T-cell (primary cell): ENCODE data around the gene SLIT3. TPM values are rescaled to one million over a fixed set of nuclear protein-coding genes. Genes with fewer than 3 reads are reported as not detected.

Experiments used
- ATAC-seq, 4 experiments: fragments of 200-7000 bp in 3 of 4; fragments of 150-1000 bp in 1 of 4; cut with Tn5 transposase; replicated peaks in 1 of 4; 1 replicate in 3 of 4; 2 replicates in 1 of 4; pipeline ENCODE4 v1.10.0; 2021; ENCODE audit warnings: moderate library complexity in 3 of 4, mild to moderate bottlenecking in 2 of 4, moderate number of reproducible peaks in 1 of 4
- CTCF ChIA-PET, 2 donors: fragments of 300-600 bp; sonication (Branson Sonifier 250); formaldehyde crosslinking; loops; one replicate each; lab custom pipeline; 2022; ENCODE audit warnings: antibody characterized with exemption in 2 of 2; lab: Charles Lee
- POLR2A ChIA-PET, 2 donors: fragments of 300-600 bp; sonication (Branson Sonifier 250); formaldehyde crosslinking; loops; one replicate each; lab custom pipeline; 2022; ENCODE audit warnings: antibody characterized with exemption in 2 of 2; lab: Charles Lee
- DNase-seq, 35 experiments: peaks; one replicate each; pipeline versions ENCODE4 v3.0.0 to v3.0.0-alpha.2; 2013 to 2023
- H3K27ac ChIP-seq: one replicate; pipeline ENCODE4 v1.5.1; 2013; ENCODE audit warnings: low read length
- H3K27me3 ChIP-seq, 2 experiments: replicated peaks in 1 of 2; 1 replicate in 1 of 2; 2 replicates in 1 of 2; pipeline versions ENCODE4 v1.6.1 to v1.7.0; 2013; ENCODE audit warnings: low read length in 1 of 2, mixed read lengths in 1 of 2; ENCODE audit not compliant: control insufficient read depth in 2 of 2, insufficient read depth in 2 of 2; ENCODE audit errors: extremely low read depth in 1 of 2
- H3K36me3 ChIP-seq, 2 donors: 1 replicate in 1 of 2; 2 replicates in 1 of 2; pipeline versions ENCODE4 v1.6.1 to v1.7.0; 2013; ENCODE audit warnings: low read length in 1 of 2; ENCODE audit not compliant: control insufficient read depth in 2 of 2, insufficient read depth in 1 of 2; ENCODE audit errors: extremely low read depth in 1 of 2
- H3K4me1 ChIP-seq, 2 experiments: 1 replicate in 1 of 2; 2 replicates in 1 of 2; pipeline versions ENCODE4 v1.6.1 to v1.7.0; 2013; ENCODE audit warnings: low read length in 2 of 2, mixed read lengths in 1 of 2; ENCODE audit not compliant: insufficient read depth in 2 of 2, control insufficient read depth in 1 of 2; ENCODE audit errors: extremely low read depth in 1 of 2
- H3K4me3 ChIP-seq, 2 donors: 1 replicate in 1 of 2; 2 replicates in 1 of 2; pipeline versions ENCODE4 v1.5.1 to v1.7.0; 2013; ENCODE audit warnings: mild to moderate bottlenecking in 2 of 2, low read length in 1 of 2, moderate library complexity in 1 of 2; ENCODE audit not compliant: control insufficient read depth in 1 of 2; ENCODE audit errors: extremely low read depth in 1 of 2
- H3K9me3 ChIP-seq: 2 replicates; pipeline ENCODE4 v1.7.0; 2013
- H3K27ac Mint-ChIP-seq, 2 donors: one replicate each; pipeline ENCODE4 v1.8.0; 2020 to 2021; ENCODE audit warnings: mild to moderate bottlenecking in 2 of 2, mixed read lengths in 2 of 2
- H3K27me3 Mint-ChIP-seq, 2 donors: one replicate each; pipeline ENCODE4 v1.8.0; 2021 to 2022; ENCODE audit warnings: mixed read lengths in 2 of 2
- H3K36me3 Mint-ChIP-seq: one replicate; pipeline ENCODE4 v1.8.0; 2021; ENCODE audit warnings: mixed read lengths
- H3K4me1 Mint-ChIP-seq, 3 donors: one replicate each; pipeline ENCODE4 v1.8.0; 2020 to 2022; ENCODE audit warnings: mixed read lengths in 3 of 3, mild to moderate bottlenecking in 1 of 3
- H3K4me3 Mint-ChIP-seq, 3 donors: one replicate each; pipeline ENCODE4 v1.8.0; 2020 to 2022; ENCODE audit warnings: mild to moderate bottlenecking in 3 of 3, mixed read lengths in 3 of 3, moderate library complexity in 3 of 3
- H3K9me3 Mint-ChIP-seq, 3 donors: one replicate each; pipeline ENCODE4 v1.8.0; 2020 to 2022; ENCODE audit warnings: mixed read lengths in 3 of 3
- WGBS: methylation state at CpG from one replicate; pipeline ENCODE4 v1.1.5; 2013; ENCODE audit warnings: missing lambda C conversion rate; ENCODE audit not compliant: insufficient coverage; 5-methylcytosine and 5-hydroxymethylcytosine counted together
- total RNA-seq, 35 experiments: library from RNA in 6 of 35; stranded (reverse) in 6 of 35; fragments of 120-200 nt in 1 of 35; gene quantifications; one replicate each; pipeline versions ENCODE4 v1.2.1 to v1.2.4 and lab custom pipeline; 2013 to 2026

Gene SLIT3
- total RNA-seq, 5 donors from 2014 or later (not counting 1 experiment from before 2014, with no cell fraction given) = 0.13 to 0.32 (median 0.13) TPM; not detected in 2

- Histone ChIP-seq H3K27ac (no peak overlapping the region), H3K4me3 (no peak overlapping the region), H3K27me3 (no peaks in the 10 kb centered on the region), H3K4me1 (no peaks in the 10 kb centered on the region), H3K9me3 (no peaks in the 10 kb centered on the region), H3K36me3 (no peaks in the 10 kb centered on the region)
- H3K4me3 Mint-ChIP-seq = no peak overlapping the region
- no peak overlapping the region for H3K27ac Mint-ChIP-seq
- ATAC-seq (no peak), DNase-seq (no peak)
- WGBS = 100% methylated on average over 1 of the region's 2 CpGs
- no peaks in the 10 kb centered on the region for H3K27me3 Mint-ChIP-seq
- peaks cover 0 to 3% (median 0%) of the 10 kb centered on the region in 3 donors for H3K9me3 Mint-ChIP-seq
- no peaks in the 10 kb centered on the region for H3K4me1 Mint-ChIP-seq
- POLR2A ChIA-PET = no interaction called here
- no peaks in the 10 kb centered on the region for H3K36me3 Mint-ChIP-seq
- CTCF ChIA-PET = no interaction called here
These were observed 21.8 kb downstream of the SLIT3 start for GRCh38 chr5:169279125-169279524.

- H3K4me1 ChIP-seq = no peaks in the 10 kb centered on the region
- DNase-seq = no peak
- no peaks in the 10 kb centered on the region for H3K27me3 Mint-ChIP-seq
- no peaks in the 10 kb centered on the region for H3K9me3 ChIP-seq
- 100% methylated on average over 1 of the region's 2 CpGs for WGBS
- H3K36me3 Mint-ChIP-seq = no peaks in the 10 kb centered on the region
- H3K27ac Mint-ChIP-seq = no peak overlapping the region
- no peak for ATAC-seq
- ChIA-PET CTCF (no interaction called here), POLR2A (no interaction called here)
- H3K4me1 Mint-ChIP-seq = no peaks in the 10 kb centered on the region
- H3K4me3 Mint-ChIP-seq = no peak overlapping the region
- no peaks in the 10 kb centered on the region for H3K36me3 ChIP-seq
- H3K4me3 ChIP-seq = no peak overlapping the region
- no peak overlapping the region for H3K27ac ChIP-seq
- peaks cover 0 to 3% of the 10 kb centered on the region in 2 experiments for H3K27me3 ChIP-seq
- H3K9me3 Mint-ChIP-seq = peaks cover 0 to 3% (median 0%) of the 10 kb centered on the region in 3 donors
These were observed 27.1 kb downstream of the SLIT3 start for GRCh38 chr5:169273881-169274280.

- POLR2A ChIA-PET = no interaction called here
- H3K4me3 ChIP-seq = no peak overlapping the region
- WGBS = no CpG with 5 or more reads among the region's 1 CpG
- Mint-ChIP-seq H3K36me3 (no peaks in the 10 kb centered on the region), H3K4me3 (no peak overlapping the region), H3K4me1 (no peaks in the 10 kb centered on the region), H3K27ac (no peak overlapping the region), H3K9me3 (peaks cover 0 to 3% (median 0%) of the 10 kb centered on the region in 3 donors), H3K27me3 (no peaks in the 10 kb centered on the region)
- ATAC-seq = no peak
- no peak overlapping the region for H3K27ac ChIP-seq
- H3K4me1 ChIP-seq = no peaks in the 10 kb centered on the region
- peaks cover 0 to 3% of the 10 kb centered on the region in 2 experiments for H3K27me3 ChIP-seq
- CTCF ChIA-PET = no interaction called here
- H3K9me3 ChIP-seq = no peaks in the 10 kb centered on the region
- DNase-seq = no peak
- no peaks in the 10 kb centered on the region for H3K36me3 ChIP-seq
These were observed 27.5 kb downstream of the SLIT3 start for GRCh38 chr5:169273451-169273850.

- peaks cover 0 to 3% of the 10 kb centered on the region in 2 experiments for H3K27me3 ChIP-seq
- ATAC-seq = no peak
- Mint-ChIP-seq H3K36me3 (no peaks in the 10 kb centered on the region), H3K4me1 (no peaks in the 10 kb centered on the region), H3K27ac (no peak overlapping the region), H3K4me3 (no peak overlapping the region), H3K9me3 (peaks cover 0 to under 1% (median 0%) of the 10 kb centered on the region in 3 donors), H3K27me3 (no peaks in the 10 kb centered on the region)
- no peaks in the 10 kb centered on the region for H3K9me3 ChIP-seq
- 81% methylated on average over 12 of the region's 12 CpGs for WGBS
- CTCF ChIA-PET = no interaction called here
- POLR2A ChIA-PET = no interaction called here
- no peak for DNase-seq
- no peak overlapping the region for H3K4me3 ChIP-seq
- H3K36me3 ChIP-seq = no peaks in the 10 kb centered on the region
- H3K4me1 ChIP-seq = no peaks in the 10 kb centered on the region
- no peak overlapping the region for H3K27ac ChIP-seq
These were observed 28.1 kb downstream of the SLIT3 start for GRCh38 chr5:169272731-169273427.

- Mint-ChIP-seq H3K4me1 (no peaks in the 10 kb centered on the region), H3K27ac (no peak overlapping the region), H3K9me3 (no peaks in the 10 kb centered on the region), H3K4me3 (no peak overlapping the region), H3K36me3 (no peaks in the 10 kb centered on the region), H3K27me3 (no peaks in the 10 kb centered on the region)
- H3K9me3 ChIP-seq = no peaks in the 10 kb centered on the region
- H3K4me1 ChIP-seq = no peaks in the 10 kb centered on the region
- DNase-seq (no peak), ATAC-seq (no peak)
- H3K27me3 ChIP-seq = peaks cover 0 to 3% of the 10 kb centered on the region in 2 experiments
- no peaks in the 10 kb centered on the region for H3K36me3 ChIP-seq
- H3K27ac ChIP-seq = no peak overlapping the region
- CTCF ChIA-PET = no interaction called here
- no peak overlapping the region for H3K4me3 ChIP-seq
- WGBS = 100% methylated on average over 1 of the region's 5 CpGs
- POLR2A ChIA-PET = no interaction called here
These were observed 28.8 kb downstream of the SLIT3 start for GRCh38 chr5:169272111-169272510.

- Histone ChIP-seq H3K27ac (no peak overlapping the region), H3K4me3 (no peak overlapping the region), H3K4me1 (no peaks in the 10 kb centered on the region), H3K27me3 (peaks cover 0 to 3% of the 10 kb centered on the region in 2 experiments), H3K9me3 (no peaks in the 10 kb centered on the region), H3K36me3 (no peaks in the 10 kb centered on the region)
- H3K27ac Mint-ChIP-seq = no peak overlapping the region
- no peak overlapping the region for H3K4me3 Mint-ChIP-seq
- POLR2A ChIA-PET = no interaction called here
- DNase-seq = no peak
- no peaks in the 10 kb centered on the region for H3K27me3 Mint-ChIP-seq
- ATAC-seq = no peak
- WGBS = 100% methylated on average over 1 of the region's 3 CpGs
- no peaks in the 10 kb centered on the region for H3K9me3 Mint-ChIP-seq
- H3K4me1 Mint-ChIP-seq = no peaks in the 10 kb centered on the region
- CTCF ChIA-PET = no interaction called here
- H3K36me3 Mint-ChIP-seq = no peaks in the 10 kb centered on the region
These were observed 30.1 kb downstream of the SLIT3 start for GRCh38 chr5:169270827-169271226.
